ENCODE measurements around the gene PTPRN2.

Gene PTPRN2

GRCh38 chr7:157543276-157543675, 1044.3 kb downstream of the PTPRN2 start:
- no peak for DNase-seq

- DNase-seq = no peak
Observed at GRCh38 chr7:157542068-157543021, 1045.3 kb downstream of the PTPRN2 start.

- no peak for DNase-seq
Observed at GRCh38 chr7:157541295-157542067, 1046.1 kb downstream of the PTPRN2 start.

GRCh38 chr7:157540606-157541294, 1046.9 kb downstream of the PTPRN2 start:
- no peak for DNase-seq

- DNase-seq = no peak
Observed at GRCh38 chr7:157540020-157540419, 1047.6 kb downstream of the PTPRN2 start.

GRCh38 chr7:157539521-157539920, 1048.1 kb downstream of the PTPRN2 start:
- DNase-seq = no peak

- no peak for DNase-seq
Observed at GRCh38 chr7:157538735-157539134, 1048.9 kb downstream of the PTPRN2 start.

- DNase-seq = no peak
Observed at GRCh38 chr7:157538321-157538720, 1049.3 kb downstream of the PTPRN2 start.

- DNase-seq = no peak
Observed at GRCh38 chr7:157537056-157537455, 1050.6 kb downstream of the PTPRN2 start.

GRCh38 chr7:157532068-157532467, 1055.6 kb downstream of the PTPRN2 start:
- no peak for DNase-seq

- no peak for DNase-seq
Observed at GRCh38 chr7:157529768-157530560, 1057.7 kb downstream of the PTPRN2 start.

- DNase-seq = no peak
Observed at GRCh38 chr7:157528785-157529341, 1058.8 kb downstream of the PTPRN2 start.

GRCh38 chr7:157527686-157528085, 1059.9 kb downstream of the PTPRN2 start:
- DNase-seq = no peak

- no peak for DNase-seq
Observed at GRCh38 chr7:157526913-157527634, 1060.5 kb downstream of the PTPRN2 start.

GRCh38 chr7:157526005-157526912, 1061.4 kb downstream of the PTPRN2 start:
- DNase-seq = no peak

GRCh38 chr7:157525491-157525915, 1062.1 kb downstream of the PTPRN2 start:
- DNase-seq = no peak

GRCh38 chr7:157524731-157525130, 1062.9 kb downstream of the PTPRN2 start:
- DNase-seq = no peak

GRCh38 chr7:157523766-157524421, 1063.7 kb downstream of the PTPRN2 start:
- DNase-seq = no peak

- no peak for DNase-seq
Observed at GRCh38 chr7:157523371-157523765, 1064.3 kb downstream of the PTPRN2 start.

GRCh38 chr7:157522954-157523353, 1064.7 kb downstream of the PTPRN2 start:
- DNase-seq = no peak

Measured in Kasumi-1 (cell line).